SK-N-SH (cell line): Measurements from ENCODE around the gene COL20A1.

ENCODE experiments used
- EP300 ChIP-seq, 2 experiments: IDR thresholded peaks; 2 replicates each; pipeline versions ENCODE4 v1.4.0 to v1.6.1; 2012; ENCODE audit warnings: borderline replicate concordance in 1 of 2, low read depth in 1 of 2, low read length in 1 of 2
- EZH2phosphoT487 ChIP-seq: fragments of 200-600 bp; sonication (generic); IDR thresholded peaks from 2 replicates; pipeline ENCODE4 v1.6.1; 2017; ENCODE audit warnings: low read depth, mixed run types, mild to moderate bottlenecking, antibody characterized with exemption, moderate library complexity, borderline replicate concordance
- JUND ChIP-seq: IDR thresholded peaks from 2 replicates; pipeline ENCODE4 v1.4.0; 2012
- NRF1 ChIP-seq: IDR thresholded peaks from 2 replicates; pipeline ENCODE4 v1.6.1; 2012; ENCODE audit warnings: low read depth, mild to moderate bottlenecking, low read length
- TAF1 ChIP-seq: IDR thresholded peaks from 2 replicates; pipeline ENCODE4 v1.6.1; 2012; ENCODE audit warnings: low read depth, mild to moderate bottlenecking, low read length, moderate library complexity, borderline replicate concordance
- TEAD4 ChIP-seq: IDR thresholded peaks from 2 replicates; pipeline ENCODE4 v1.4.0; 2012; ENCODE audit warnings: mild to moderate bottlenecking, borderline replicate concordance; ENCODE audit not compliant: insufficient read depth
- TF ChIP-seq, protein P1 (sequence below): fragments of 200-600 bp; sonication (generic); IDR thresholded peaks from 2 replicates; pipeline ENCODE4 v1.6.1; 2017; ENCODE audit warnings: antibody characterized with exemption, mild to moderate bottlenecking, moderate library complexity

DNA sequence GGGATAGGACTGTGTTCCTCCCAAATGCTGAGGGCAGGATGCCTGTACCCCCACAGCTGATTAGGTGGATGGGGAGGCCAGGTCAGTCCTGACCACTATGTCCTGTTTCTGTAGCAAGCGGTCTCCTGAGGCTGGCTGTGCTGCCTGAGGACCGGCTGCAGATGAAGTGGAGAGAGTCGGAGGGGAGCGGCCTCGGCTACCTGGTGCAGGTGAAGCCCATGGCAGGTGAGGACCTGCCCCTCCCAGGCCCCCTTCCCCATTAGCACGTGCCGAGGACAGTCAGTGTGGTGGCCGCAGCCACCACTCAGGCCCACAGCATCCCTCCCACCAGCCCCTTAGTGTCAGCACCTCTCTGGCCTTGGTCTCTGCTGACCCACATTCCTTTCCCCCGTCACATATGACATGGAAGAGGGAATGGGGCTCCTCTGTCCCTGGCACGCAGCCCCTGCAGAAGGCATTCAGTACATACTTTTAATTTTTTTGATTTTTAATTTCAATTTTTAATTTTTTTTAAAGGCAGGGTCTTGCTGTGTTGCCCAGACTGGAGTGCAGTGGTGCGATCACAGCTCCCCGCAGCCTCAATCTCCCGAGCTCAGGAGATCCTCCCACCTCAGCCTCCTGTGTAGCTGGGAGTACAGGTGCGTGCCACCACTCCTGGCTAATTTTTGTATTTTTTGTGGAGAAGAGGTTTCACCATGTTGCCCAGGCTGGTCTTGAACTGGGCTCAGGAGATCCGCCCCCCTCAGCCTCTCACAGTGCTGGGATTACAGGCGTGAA lies 5.0 kb downstream of the COL20A1 start:
- TF ChIP-seq, protein P1, sequence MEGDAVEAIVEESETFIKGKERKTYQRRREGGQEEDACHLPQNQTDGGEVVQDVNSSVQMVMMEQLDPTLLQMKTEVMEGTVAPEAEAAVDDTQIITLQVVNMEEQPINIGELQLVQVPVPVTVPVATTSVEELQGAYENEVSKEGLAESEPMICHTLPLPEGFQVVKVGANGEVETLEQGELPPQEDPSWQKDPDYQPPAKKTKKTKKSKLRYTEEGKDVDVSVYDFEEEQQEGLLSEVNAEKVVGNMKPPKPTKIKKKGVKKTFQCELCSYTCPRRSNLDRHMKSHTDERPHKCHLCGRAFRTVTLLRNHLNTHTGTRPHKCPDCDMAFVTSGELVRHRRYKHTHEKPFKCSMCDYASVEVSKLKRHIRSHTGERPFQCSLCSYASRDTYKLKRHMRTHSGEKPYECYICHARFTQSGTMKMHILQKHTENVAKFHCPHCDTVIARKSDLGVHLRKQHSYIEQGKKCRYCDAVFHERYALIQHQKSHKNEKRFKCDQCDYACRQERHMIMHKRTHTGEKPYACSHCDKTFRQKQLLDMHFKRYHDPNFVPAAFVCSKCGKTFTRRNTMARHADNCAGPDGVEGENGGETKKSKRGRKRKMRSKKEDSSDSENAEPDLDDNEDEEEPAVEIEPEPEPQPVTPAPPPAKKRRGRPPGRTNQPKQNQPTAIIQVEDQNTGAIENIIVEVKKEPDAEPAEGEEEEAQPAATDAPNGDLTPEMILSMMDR, result no peak
- TF ChIP-seq NRF1 (no peak), TEAD4 (no peak), EP300 (IDR thresholded peaks at IDR 0.05; ENCODE audit: borderline replicate concordance in 1 of 2, low read depth in 1 of 2, low read length in 1 of 2) (no peak), EZH2phosphoT487 (no peak), JUND (no peak), TAF1 (no peak)
